ENCODE data around the gene INO80E. TPM values are rescaled to one million over a fixed set of nuclear protein-coding genes. Genes with fewer than 3 reads are reported as not detected.
"Not testable (repeated sequence)": the region's sequence is repeated elsewhere in the genome, so short reads cannot be mapped to it uniquely, and the experiment has no call there.

Gene INO80E
- 10 to 100 TPM in 11 of 12 donors, not detected in 1; 24.0 to 62.2 (median 32.7) TPM for polyA plus RNA-seq (ENCODE audit: insufficient read length in 12 of 12)
- long read RNA-seq, donor 1, transcript INO80E-201 (6 exons, 1,489 nt), result minor isoform, 8 of 25 reads
- long read RNA-seq, donor 1, transcript INO80E-207 (7 exons, 2,103 nt), result major isoform, 13 of 25 reads
- long read RNA-seq, donor 1, partial matches to known transcripts, result 0 of 25 reads
- long read RNA-seq, donor 1, other reads (novel, unspliced or antisense), result 0 of 25 reads
- long read RNA-seq, donor 2, transcript INO80E-201 (6 exons, 1,489 nt), result minor isoform, 5 of 20 reads
- long read RNA-seq, donor 2, transcript INO80E-207 (7 exons, 2,103 nt), result major isoform, 11 of 20 reads
- long read RNA-seq, donor 2, partial matches to known transcripts, result 0 of 20 reads
- long read RNA-seq, donor 2, other reads (novel, unspliced or antisense), result 0 of 20 reads
- long read RNA-seq, donor 3, partial matches to known transcripts, result 0 of 6 reads
- long read RNA-seq, donor 3, other reads (novel, unspliced or antisense), result 0 of 6 reads
- long read RNA-seq, donor 4, partial matches to known transcripts, result 0 of 1 reads
- long read RNA-seq, donor 4, other reads (novel, unspliced or antisense), result 0 of 1 reads
- long read RNA-seq, donor 5, transcript INO80E-207 (7 exons, 2,103 nt), result major isoform, 14 of 25 reads
- long read RNA-seq, donor 5, partial matches to known transcripts, result 0 of 25 reads
- long read RNA-seq, donor 5, other reads (novel, unspliced or antisense), result 0 of 25 reads
- long read RNA-seq, donor 6, partial matches to known transcripts, result 5 of 11 reads
- long read RNA-seq, donor 6, other reads (novel, unspliced or antisense), result 0 of 11 reads
- long read RNA-seq, donor 7, transcript INO80E-207 (7 exons, 2,103 nt), result major isoform, 6 of 10 reads
- long read RNA-seq, donor 7, partial matches to known transcripts, result 0 of 10 reads
- long read RNA-seq, donor 7, other reads (novel, unspliced or antisense), result 0 of 10 reads
- long read RNA-seq, donor 8, transcript INO80E-207 (7 exons, 2,103 nt), result major isoform, 8 of 14 reads
- long read RNA-seq, donor 8, partial matches to known transcripts, result 0 of 14 reads
- long read RNA-seq, donor 8, other reads (novel, unspliced or antisense), result 0 of 14 reads
- long read RNA-seq, donor 9, transcript INO80E-207 (7 exons, 2,103 nt), result major isoform, 8 of 9 reads
- long read RNA-seq, donor 9, partial matches to known transcripts, result 0 of 9 reads
- long read RNA-seq, donor 9, other reads (novel, unspliced or antisense), result 0 of 9 reads
- long read RNA-seq, donor 10, transcript INO80E-201 (6 exons, 1,489 nt), result minor isoform, 5 of 14 reads
- long read RNA-seq, donor 10, transcript INO80E-207 (7 exons, 2,103 nt), result major isoform, 7 of 14 reads
- long read RNA-seq, donor 10, partial matches to known transcripts, result 0 of 14 reads
- long read RNA-seq, donor 10, other reads (novel, unspliced or antisense), result 0 of 14 reads
- long read RNA-seq, donor 11, partial matches to known transcripts, result 0 of 8 reads
- long read RNA-seq, donor 11, other reads (novel, unspliced or antisense), result 0 of 8 reads

- peak; percentile 97 for DNase-seq
Observed at GRCh38 chr16:29995911-29996765, at the start of gene INO80E. Gene INO80E (plus strand): TSS chr16:29996241. CDS start chr16:29996311, 70 bp downstream.

GRCh38 chr16:29947897-29948296 lies 48.1 kb upstream of the INO80E start:
- DNase-seq, result no peak

DNA sequence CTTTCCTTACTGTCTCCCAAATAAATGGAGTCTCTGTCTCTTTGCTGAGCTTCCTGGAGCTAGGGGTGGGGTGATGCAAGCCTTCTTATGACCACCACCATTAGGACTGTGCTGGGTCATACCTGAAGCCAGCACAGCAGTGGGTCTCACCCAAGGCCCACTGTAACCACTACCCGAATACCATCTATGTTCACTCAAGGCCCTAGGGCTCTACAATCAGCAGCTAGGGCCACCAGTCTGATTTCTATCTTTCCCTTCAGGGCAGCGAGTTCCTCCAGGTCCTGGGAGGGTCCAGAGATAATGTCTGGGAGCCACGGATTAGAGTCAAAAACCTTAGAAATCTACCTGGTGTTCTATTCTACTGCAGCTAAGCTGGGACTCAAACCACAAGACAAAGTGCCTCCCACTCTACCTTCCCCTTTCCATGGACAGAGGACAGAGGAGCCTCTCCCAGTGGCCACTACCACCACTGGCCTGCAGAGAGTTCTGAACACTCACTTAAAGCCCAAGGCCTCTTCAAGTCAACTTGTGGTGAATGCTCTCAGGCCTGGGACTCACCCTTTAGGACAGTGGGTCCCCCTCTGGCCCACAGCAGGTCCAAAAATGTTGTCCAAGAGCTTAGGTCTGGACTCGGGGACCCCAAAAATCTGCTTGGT lies 45.1 kb upstream of the INO80E start:
- DNase-seq, result no peak

DNA sequence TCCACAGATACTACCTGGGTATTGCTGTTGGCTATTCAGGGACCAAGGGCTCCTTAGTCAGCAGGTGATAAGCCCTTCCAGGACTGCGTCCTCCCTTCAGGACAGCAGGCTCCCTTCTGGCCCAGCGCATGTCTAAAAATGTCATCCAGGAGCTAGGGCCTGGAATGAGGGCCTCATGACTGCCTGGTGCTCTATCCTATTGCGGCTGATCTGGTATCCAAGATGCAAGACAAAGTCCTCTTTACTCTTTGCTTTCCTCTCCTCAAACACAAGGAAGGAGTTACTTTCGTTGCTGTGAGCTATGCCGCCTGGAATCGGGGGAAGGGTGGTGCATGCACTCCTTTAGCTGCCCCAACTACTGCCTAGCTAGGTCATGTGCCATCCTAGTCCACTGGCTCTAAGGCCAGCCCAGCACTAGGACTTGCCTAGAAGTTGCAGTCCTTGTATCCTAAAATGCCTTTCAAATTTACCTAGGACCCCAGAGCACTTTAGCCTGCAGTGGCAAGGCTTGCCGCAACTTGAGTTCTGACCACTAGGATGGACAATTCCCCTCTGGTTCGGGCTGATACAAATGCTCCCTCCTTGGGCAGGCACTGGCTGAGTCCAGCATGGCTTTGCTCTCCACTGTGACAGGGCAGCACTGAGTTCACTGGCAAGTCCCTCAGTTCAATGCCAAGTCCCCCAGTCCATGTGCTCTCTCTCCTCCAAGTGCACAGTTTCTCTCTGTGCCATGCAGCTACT lies 44.2 kb upstream of the INO80E start:
- no peak for DNase-seq

DNA sequence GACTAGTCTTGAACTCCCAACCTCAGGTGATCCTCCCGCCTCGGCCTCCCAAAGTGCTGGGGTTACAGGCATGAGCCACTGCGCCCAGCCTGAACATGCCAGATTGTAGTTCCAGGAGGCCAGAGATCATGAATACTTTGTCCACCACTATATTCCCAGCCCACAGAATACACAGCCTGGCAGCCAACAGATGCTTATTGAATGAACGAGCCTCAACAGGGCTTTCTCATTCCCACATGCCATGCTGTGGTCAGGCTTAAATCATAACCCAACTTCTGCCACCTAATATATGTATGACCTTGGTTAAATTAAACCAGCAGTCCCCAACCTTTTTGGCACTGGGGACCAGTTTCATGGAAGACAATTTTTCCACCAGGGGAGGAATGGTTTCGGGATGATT lies 37.3 kb upstream of the INO80E start:
- DNase-seq, result no peak

- DNase-seq, result no peak
Observed at GRCh38 chr16:29959293-29959692, 36.7 kb upstream of the INO80E start.

GRCh38 chr16:29959821-29960220 lies 36.2 kb upstream of the INO80E start:
- DNase-seq, result not testable (repeated sequence)

DNA sequence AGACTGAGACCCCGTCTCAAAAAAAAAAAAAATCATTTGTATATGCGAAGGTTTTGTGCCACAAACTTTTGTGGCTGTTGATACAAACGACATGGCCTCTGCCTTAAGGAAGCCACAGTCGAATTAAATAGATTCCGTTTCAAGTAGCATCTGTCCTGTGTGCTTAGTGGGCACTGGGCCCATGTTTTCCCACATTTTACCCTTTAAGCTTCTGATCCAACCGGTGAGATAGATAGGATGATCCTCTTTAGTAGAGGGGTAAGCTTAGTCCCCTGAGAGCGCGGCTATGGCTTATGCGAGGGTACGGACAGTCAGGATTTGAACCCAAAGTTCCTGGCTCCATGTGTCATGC lies 34.9 kb upstream of the INO80E start:
- DNase-seq, result peak; percentile 15

GRCh38 chr16:29961479-29962343 lies 34.3 kb upstream of the INO80E start, which contains the start of gene TMEM219:
Gene TMEM219 (plus strand): TSS chr16:29962079. CDS start chr16:29963144, 1,065 bp downstream.
- peak; percentile 90 for DNase-seq

- DNase-seq, result peak; percentile 61
Observed at GRCh38 chr16:29962344-29962994, 33.6 kb upstream of the INO80E start.

DNA sequence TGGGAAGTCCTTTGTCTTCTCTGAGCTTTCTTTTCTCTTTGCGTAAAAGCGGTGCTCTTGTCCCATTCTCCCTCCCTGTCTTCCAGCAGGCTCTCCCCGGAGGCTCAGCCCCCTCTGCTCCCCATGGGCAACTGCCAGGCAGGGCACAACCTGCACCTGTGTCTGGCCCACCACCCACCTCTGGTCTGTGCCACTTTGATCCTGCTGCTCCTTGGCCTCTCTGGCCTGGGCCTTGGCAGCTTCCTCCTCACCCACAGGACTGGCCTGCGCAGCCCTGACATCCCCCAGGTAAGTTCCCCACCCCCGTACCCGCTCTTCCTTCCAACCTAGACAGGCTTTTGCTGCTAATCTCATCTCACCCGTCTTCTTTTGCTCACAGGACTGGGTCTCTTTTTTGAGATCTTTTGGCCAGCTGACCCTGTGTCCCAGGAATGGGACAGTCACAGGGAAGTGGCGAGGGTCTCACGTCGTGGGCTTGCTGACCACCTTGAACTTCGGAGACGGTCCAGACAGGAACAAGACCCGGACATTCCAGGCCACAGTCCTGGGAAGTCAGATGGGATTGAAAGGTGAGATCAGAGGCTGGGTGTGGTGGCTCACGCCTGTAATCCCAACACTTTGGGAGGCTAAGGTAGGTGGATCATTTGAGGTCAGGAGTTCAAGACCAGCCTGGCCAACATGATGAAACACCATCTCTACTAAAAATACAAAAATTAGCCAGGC lies 32.9 kb upstream of the INO80E start:
- DNase-seq, result no peak

DNA sequence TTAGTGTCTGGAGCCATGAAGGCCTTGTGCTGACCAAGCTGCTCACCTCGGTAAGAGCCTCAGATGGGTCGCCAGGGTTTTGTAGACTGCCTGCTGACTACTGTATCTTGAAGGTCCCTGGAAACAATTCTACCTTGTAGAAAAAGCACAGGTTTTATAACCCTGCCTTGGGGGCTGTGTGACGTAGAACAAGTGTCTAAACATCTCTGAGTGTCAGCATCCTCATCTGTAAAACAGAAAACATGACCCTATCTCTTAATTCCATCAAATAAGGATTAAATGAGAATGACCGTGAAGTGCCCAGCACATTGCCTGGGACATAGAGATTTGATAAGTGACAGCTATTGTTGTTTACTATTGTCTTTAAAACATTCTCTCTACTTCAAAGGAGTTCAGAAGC lies 27.8 kb upstream of the INO80E start:
- DNase-seq, result no peak

DNA sequence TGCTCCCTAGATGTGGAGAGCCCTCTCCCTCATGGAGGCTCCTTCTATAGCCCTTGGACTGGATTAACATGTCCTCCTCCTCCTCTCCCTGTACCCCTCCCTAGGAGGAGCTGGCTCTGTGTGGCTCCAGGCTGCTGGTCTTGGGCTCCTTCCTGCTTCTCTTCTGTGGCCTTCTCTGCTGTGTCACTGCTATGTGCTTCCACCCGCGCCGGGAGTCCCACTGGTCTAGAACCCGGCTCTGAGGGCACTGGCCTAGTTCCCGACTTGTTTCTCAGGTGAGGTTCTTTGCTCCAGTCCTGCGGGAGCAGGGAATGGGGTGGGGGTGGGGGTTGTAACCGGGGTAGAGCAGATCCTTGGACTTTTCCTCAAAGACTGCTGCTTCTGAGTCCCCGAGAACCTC lies 24.7 kb upstream of the INO80E start:
- DNase-seq, result no peak

DNA sequence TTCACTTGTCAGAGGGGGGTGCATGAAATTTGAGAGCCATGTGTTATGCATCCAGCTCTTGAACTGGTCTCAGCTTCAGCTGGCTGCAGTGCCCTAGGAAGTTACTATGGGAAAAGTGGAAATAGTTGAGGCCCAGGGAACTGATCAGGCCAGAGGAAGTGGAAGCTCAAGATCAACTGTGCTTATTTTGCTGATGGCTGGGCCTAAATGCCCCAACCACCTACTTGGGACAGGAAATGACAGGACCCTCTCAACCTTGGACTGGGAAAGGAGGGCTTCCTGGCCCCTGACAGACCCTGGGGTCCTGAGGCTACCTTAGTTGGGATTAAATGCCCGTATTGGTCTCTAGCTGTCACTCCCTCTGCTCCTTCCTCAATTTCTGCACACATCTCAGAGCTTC lies 23.5 kb upstream of the INO80E start:
- DNase-seq, result no peak

DNA sequence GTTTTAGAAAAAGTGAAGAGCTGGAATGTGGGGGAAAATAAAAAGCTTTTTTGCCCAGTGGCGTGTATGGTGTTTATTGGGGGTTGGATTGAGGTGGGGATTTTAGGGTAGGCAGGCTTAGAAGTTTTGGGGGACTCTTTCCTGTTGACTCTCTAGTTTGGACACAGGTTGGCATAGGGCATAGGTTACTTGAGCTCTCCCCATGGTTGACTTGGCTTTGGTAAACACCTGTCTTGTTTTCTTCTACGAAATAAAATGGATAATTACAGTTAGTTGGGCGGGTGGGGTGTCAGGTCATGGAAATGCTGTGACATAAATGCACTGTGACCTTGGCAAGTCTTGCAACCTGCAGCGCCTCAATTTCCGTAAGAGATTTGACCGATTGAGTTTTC lies 23.1 kb upstream of the INO80E start:
- no peak for DNase-seq

DNA sequence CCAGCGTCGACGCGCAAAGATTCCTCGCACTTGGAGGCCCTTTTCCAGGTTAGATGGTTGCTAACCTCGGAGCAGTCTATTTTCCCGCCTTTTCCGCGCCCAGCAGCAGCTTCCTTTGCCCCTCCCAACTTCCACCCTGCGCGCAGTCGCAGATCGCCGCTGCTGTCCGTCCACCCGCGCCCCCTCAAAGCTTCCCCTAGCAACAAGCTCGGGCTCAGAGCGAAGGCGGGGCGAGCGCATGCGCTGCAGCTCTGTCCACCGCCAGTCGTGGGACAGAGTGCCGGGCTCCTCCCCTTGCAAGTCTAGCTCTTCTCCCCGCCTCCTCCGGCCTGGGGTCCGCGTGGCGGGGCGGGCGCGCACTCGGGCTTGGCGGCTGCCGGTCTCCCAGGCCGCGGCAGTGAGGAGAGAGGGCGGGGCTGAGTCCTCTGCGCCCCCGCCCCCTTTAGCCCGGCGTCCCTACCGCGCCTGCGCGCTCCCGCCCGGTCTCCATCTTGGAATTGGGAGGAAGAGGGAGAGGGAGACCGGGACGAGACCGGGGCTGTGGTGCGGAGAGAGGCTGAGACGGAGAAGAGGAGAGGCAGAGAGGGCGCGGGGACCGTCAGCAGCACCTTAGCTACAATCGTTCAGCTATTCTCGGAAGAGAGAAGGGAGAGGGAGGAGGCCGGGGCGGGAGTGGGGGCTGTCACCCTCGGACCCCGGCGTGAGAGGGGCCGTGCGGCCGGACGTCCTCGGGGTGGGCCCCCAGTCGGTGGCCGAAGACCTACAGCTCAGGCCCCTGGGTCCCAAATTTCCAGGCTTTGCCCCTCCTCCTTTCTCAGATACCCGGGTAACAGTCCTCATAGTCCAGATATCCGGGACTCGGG lies 22.4 kb upstream of the INO80E start, which contains the start of gene TAOK2:
TAOK2 (plus strand) TSS at position 485 of the 863 bp plus-strand sequence. CDS start 3,905 bp downstream, outside the sequence.
- DNase-seq, result peak; percentile 99
